Activated CD4-positive, alpha-beta T cell treated with anti-CD3 and anti-CD28 coated beads, Interleukin-10, Interleukin-2, amounts not matched to agents 100 ng/mL and 50 ng/mL, durations not matched to agents 16 hours and 8 hours (primary cell): Measurements from ENCODE around the gene TRPM1.

ENCODE experiments used
- DNase-seq: peaks from one replicate; pipeline ENCODE4 v3.0.0-alpha.2; 2020

TRPM1 gene

GRCh38 chr15:31013863-31014607 lies 87.5 kb downstream of the TRPM1 start:
- no peak for DNase-seq

GRCh38 chr15:31012455-31012854 lies 89.1 kb downstream of the TRPM1 start:
- no peak for DNase-seq

- DNase-seq: no peak
These were observed 91.5 kb downstream of the TRPM1 start for GRCh38 chr15:31010036-31010435.

GRCh38 chr15:31005660-31006059 lies 95.9 kb downstream of the TRPM1 start:
- DNase-seq: no peak

GRCh38 chr15:31004220-31004733 lies 97.2 kb downstream of the TRPM1 start:
- DNase-seq: peak; percentile 17

GRCh38 chr15:31001702-31002101 lies 99.8 kb downstream of the TRPM1 start:
- no peak for DNase-seq

GRCh38 chr15:30999729-31000128 lies 101.8 kb downstream of the TRPM1 start:
- DNase-seq: no peak

GRCh38 chr15:30997270-30997669 lies 104.3 kb downstream of the TRPM1 start:
- no peak for DNase-seq

- DNase-seq: no peak
These were observed 109.2 kb downstream of the TRPM1 start for GRCh38 chr15:30992249-30992864.

- peak; percentile 83 for DNase-seq
These were observed 110.0 kb downstream of the TRPM1 start, which contains the start of gene MTMR10 for GRCh38 chr15:30991255-30992235. TSS of gene MTMR10 (minus strand) at chr15:30991628. CDS start at chr15:30991506, 122 bp downstream.

GRCh38 chr15:30990446-30991254 lies 110.9 kb downstream of the TRPM1 start:
- no peak for DNase-seq

GRCh38 chr15:30990036-30990435 lies 111.5 kb downstream of the TRPM1 start:
- DNase-seq: peak; percentile 19

- DNase-seq: no peak
These were observed 116.4 kb downstream of the TRPM1 start for GRCh38 chr15:30985081-30985531.

- no peak for DNase-seq
These were observed 117.0 kb downstream of the TRPM1 start for GRCh38 chr15:30984542-30984941.

- DNase-seq: no peak
These were observed 117.4 kb downstream of the TRPM1 start for GRCh38 chr15:30984118-30984517.

- no peak for DNase-seq
These were observed 122.1 kb downstream of the TRPM1 start for GRCh38 chr15:30979457-30979856.

- no peak for DNase-seq
These were observed 123.2 kb downstream of the TRPM1 start for GRCh38 chr15:30978328-30978727.

GRCh38 chr15:30974112-30974511 lies 127.4 kb downstream of the TRPM1 start:
- DNase-seq: no peak

- no peak for DNase-seq
These were observed 128.1 kb downstream of the TRPM1 start for GRCh38 chr15:30973379-30973778.

GRCh38 chr15:30969724-30970123 lies 131.8 kb downstream of the TRPM1 start:
- no peak for DNase-seq

- DNase-seq: no peak
These were observed 137.8 kb downstream of the TRPM1 start for GRCh38 chr15:30963681-30964080.

- no peak for DNase-seq
These were observed 138.9 kb downstream of the TRPM1 start for GRCh38 chr15:30962659-30963058.
